Chondrocyte (in vitro differentiated cells): ENCODE data around the gene YIPF5. TPM values are rescaled to one million over a fixed set of nuclear protein-coding genes. Genes with fewer than 3 reads are reported as not detected.

Source experiments
- DNase-seq: peaks from one replicate; pipeline ENCODE4 v3.0.0; 2021; ENCODE audit warnings: mixed read lengths, low spot score
- H3K27ac Mint-ChIP-seq: one replicate; pipeline ENCODE4 v1.8.0; 2021; ENCODE audit warnings: mild to moderate bottlenecking, moderate library complexity, mixed read lengths; ENCODE audit not compliant: unreplicated experiment
- H3K27me3 Mint-ChIP-seq: 2 replicates; pipeline ENCODE4 v1.8.0; 2021; ENCODE audit warnings: low read depth, mixed read lengths
- H3K36me3 Mint-ChIP-seq: 2 replicates; pipeline ENCODE4 v1.8.0; 2021; ENCODE audit warnings: low read depth, mixed read lengths
- H3K4me1 Mint-ChIP-seq: 2 replicates; pipeline ENCODE4 v1.8.0; 2021; ENCODE audit warnings: low read depth, mild to moderate bottlenecking, mixed read lengths
- H3K4me3 Mint-ChIP-seq: one replicate; pipeline ENCODE4 v1.8.0; 2021; ENCODE audit warnings: mild to moderate bottlenecking, moderate library complexity, mixed read lengths; ENCODE audit not compliant: unreplicated experiment
- H3K9me3 Mint-ChIP-seq: 2 replicates; pipeline ENCODE4 v1.8.0; 2021; ENCODE audit warnings: low read depth, mixed read lengths
- CTCF ChIP-seq: fragments of 200-600 bp; sonication (generic); IDR thresholded peaks from 2 replicates; pipeline ENCODE4 v1.5.0; 2021; ENCODE audit warnings: antibody characterized with exemption, mild to moderate bottlenecking, moderate library complexity
- total RNA-seq: library from RNA; stranded (reverse); gene quantifications from 3 replicates; pipeline ENCODE4 v1.2.1, GENCODE V29; 2021

YIPF5 gene
- total RNA-seq, 1 donor from 2014 or later: 113 TPM

- no peak for TF ChIP-seq CTCF
- Mint-ChIP-seq H3K9me3 (no peaks in the 10 kb centered on the region), H3K27me3 (peaks cover 15% of the 10 kb centered on the region), H3K36me3 (no peaks in the 10 kb centered on the region), H3K4me3 (no peak overlapping the region), H3K4me1 (peaks cover 21% of the 10 kb centered on the region), H3K27ac (no peak overlapping the region)
- no peak for DNase-seq
These were observed 31.1 kb upstream of the YIPF5 start for GRCh38 chr5:144201588-144201987.

GRCh38 chr5:144198386-144198785, 27.9 kb upstream of the YIPF5 start:
- no peaks in the 10 kb centered on the region for H3K9me3 Mint-ChIP-seq
- DNase-seq: no peak

DNA sequence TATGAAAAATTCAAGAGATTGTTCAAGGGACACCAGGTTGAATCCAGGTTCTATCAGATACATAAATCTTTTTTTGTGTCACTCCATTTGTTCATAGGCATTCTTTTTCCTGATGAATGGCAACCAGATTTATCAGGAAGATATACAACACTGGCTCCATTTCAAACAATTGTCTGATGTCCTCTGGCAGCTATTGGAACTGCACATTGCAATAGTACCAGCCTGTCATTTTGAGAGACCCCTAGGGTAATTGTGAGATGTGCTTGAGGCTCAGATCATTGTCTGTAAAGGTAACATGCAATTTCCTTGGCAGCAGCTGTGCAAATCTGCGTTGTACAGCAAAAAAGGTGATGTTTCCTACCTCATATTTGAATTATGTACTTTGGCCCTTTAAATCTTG, 26.2 kb upstream of the YIPF5 start:
- DNase-seq: no peak
- Mint-ChIP-seq H3K4me3 (no peak overlapping the region), H3K4me1 (peaks cover 5% of the 10 kb centered on the region), H3K27me3 (peaks cover 11% of the 10 kb centered on the region), H3K9me3 (no peaks in the 10 kb centered on the region), H3K27ac (no peak overlapping the region), H3K36me3 (no peaks in the 10 kb centered on the region)
- TF ChIP-seq CTCF: no peak

More at GRCh38 chr5:144198386-144198785, 27.9 kb upstream of the YIPF5 start:
- TF ChIP-seq CTCF: no peak
- Mint-ChIP-seq H3K27ac (no peak overlapping the region), H3K27me3 (peaks cover 14% of the 10 kb centered on the region), H3K36me3 (no peaks in the 10 kb centered on the region), H3K4me1 (peaks cover 5% of the 10 kb centered on the region), H3K4me3 (no peak overlapping the region)

DNA sequence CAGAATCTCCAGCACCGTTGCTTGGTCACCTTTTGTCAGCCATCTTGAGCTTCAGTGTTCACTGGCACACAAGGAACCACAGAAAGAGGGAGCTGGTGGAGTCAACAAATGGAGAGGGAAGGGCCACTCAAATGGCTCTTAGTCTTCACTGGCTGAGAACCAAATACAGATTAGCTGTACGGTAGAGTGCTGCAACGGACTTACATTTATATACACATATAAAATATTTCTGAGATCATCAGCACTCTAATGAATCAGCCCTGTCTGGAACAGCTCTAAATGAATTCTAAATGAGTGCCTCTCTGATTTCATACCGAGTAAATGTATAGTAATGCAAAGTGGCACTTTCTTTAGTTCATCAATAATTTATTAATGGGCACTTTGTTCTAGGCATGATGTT, 25.0 kb upstream of the YIPF5 start:
- Mint-ChIP-seq H3K27me3 (peaks cover 3% of the 10 kb centered on the region), H3K4me1 (peaks cover 5% of the 10 kb centered on the region), H3K36me3 (no peaks in the 10 kb centered on the region), H3K27ac (no peak overlapping the region), H3K4me3 (no peak overlapping the region), H3K9me3 (no peaks in the 10 kb centered on the region)
- no peak for DNase-seq
- TF ChIP-seq CTCF: no peak

DNA sequence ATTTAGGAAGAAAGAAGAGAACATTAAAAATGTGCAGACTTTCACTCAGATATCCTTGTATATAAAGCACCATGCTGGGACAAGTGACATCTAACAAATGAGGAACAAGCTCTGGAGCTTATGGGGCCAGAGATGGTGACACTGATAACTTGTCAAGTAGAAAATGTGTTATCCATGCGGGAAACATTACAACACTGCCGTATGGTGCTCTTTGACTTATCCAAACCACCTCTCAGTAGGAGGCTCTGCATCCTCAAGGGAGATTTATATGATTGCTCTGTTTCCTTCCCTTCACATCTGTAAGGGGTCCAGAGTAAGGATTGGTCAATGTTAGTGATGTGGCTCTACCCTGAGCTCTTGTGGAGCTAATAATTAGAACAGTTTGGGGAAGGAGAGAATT, 23.7 kb upstream of the YIPF5 start:
- DNase-seq: no peak
- Mint-ChIP-seq H3K27ac (no peak overlapping the region), H3K4me1 (peaks cover 14% of the 10 kb centered on the region), H3K36me3 (no peaks in the 10 kb centered on the region), H3K27me3 (peaks cover 2% of the 10 kb centered on the region), H3K9me3 (no peaks in the 10 kb centered on the region), H3K4me3 (no peak overlapping the region)
- no peak for TF ChIP-seq CTCF
